Uterus (tissue), 4 donors: ENCODE measurements around the gene MMP17. TPM values are rescaled to one million over a fixed set of nuclear protein-coding genes. Genes with fewer than 3 reads are reported as not detected.

Experiments
- DNase-seq, 2 donors: peaks; one replicate each; pipeline ENCODE4 v3.0.0-alpha.2; 2019 to 2020
- H3K27ac ChIP-seq, 2 donors: fragments of 200-600 bp; sonication (generic); 1 replicate in 1 of 2; 2 replicates in 1 of 2; pipeline ENCODE4 v1.5.1; 2016 to 2018
- H3K27me3 ChIP-seq, 2 donors: fragments of 200-600 bp; sonication (generic); one replicate each; pipeline ENCODE4 v1.5.1; 2018 to 2019; ENCODE audit warnings: control low read depth in 1 of 2
- H3K36me3 ChIP-seq, 2 donors: fragments of 200-600 bp; sonication (generic); one replicate each; pipeline ENCODE4 v1.5.1; 2019; ENCODE audit warnings: control low read depth in 1 of 2
- H3K4me1 ChIP-seq, 2 donors: fragments of 200-600 bp; sonication (generic); one replicate each; pipeline ENCODE4 v1.5.1; 2018 to 2019; ENCODE audit warnings: control low read depth in 1 of 2
- H3K4me3 ChIP-seq, 2 donors: fragments of 200-600 bp; sonication (generic); 1 replicate in 1 of 2; 2 replicates in 1 of 2; pipeline ENCODE4 v1.5.1; 2018 to 2019; ENCODE audit warnings: mild to moderate bottlenecking in 1 of 2
- H3K9me3 ChIP-seq, 2 donors: fragments of 200-600 bp; sonication (generic); one replicate each; pipeline ENCODE4 v1.5.1; 2019; ENCODE audit warnings: control low read depth in 1 of 2
- POLR2A ChIP-seq, 2 donors: fragments of 450-650 bp; IDR thresholded peaks; one replicate each; pipeline ENCODE4 v1.6.1; 2016; ENCODE audit warnings: antibody characterized with exemption in 2 of 2, mild to moderate bottlenecking in 1 of 2, moderate library complexity in 1 of 2
- intact Hi-C: fragments of 100-400 bp; cut with DNase I; formaldehyde crosslinking; loops from one replicate; pipeline ENCODE4 v1.15.1; 2023; ENCODE audit warnings: low total_unique reads
- total RNA-seq, 4 donors: library from RNA; depleted of rRNA in 3 of 4; stranded (reverse); fragments of >200 nt in 3 of 4; gene quantifications; one replicate each; pipeline versions ENCODE4 v1.1.0 to v1.2.4, GENCODE V29; 2014 to 2023
- TF ChIP-seq, protein P1 (sequence below), 4 experiments: fragments of 200-600 bp in 2 of 4; fragments of 450-650 bp in 2 of 4; sonication (generic) in 2 of 4; IDR thresholded peaks; one replicate each; pipeline ENCODE4 v1.5.1; 2016 to 2019; ENCODE audit warnings: antibody characterized with exemption in 4 of 4, mild to moderate bottlenecking in 2 of 4, moderate library complexity in 1 of 4
- donor health status: DM: yes; HTN: yes; CAD: no.

MMP17 gene
- total RNA-seq, 4 donors from 2014 or later: 0.26 to 17.4 (median 5.0) TPM

GRCh38 chr12:131852551-131853299 lies 24.5 kb downstream of the MMP17 start:
- DNase-seq: no peak

GRCh38 chr12:131853832-131854797 lies 25.9 kb downstream of the MMP17 start:
- Histone ChIP-seq H3K9me3 (no peaks in the 10 kb centered on the region), H3K4me3 (no peak overlapping the region), H3K4me1 (no peaks in the 10 kb centered on the region), H3K27ac (no peak overlapping the region), H3K36me3 (no peaks in the 10 kb centered on the region), H3K27me3 (no peaks in the 10 kb centered on the region)
- no peak for DNase-seq
- no peak for TF ChIP-seq POLR2A (IDR thresholded peaks at IDR 0.05)
- TF ChIP-seq, protein P1, sequence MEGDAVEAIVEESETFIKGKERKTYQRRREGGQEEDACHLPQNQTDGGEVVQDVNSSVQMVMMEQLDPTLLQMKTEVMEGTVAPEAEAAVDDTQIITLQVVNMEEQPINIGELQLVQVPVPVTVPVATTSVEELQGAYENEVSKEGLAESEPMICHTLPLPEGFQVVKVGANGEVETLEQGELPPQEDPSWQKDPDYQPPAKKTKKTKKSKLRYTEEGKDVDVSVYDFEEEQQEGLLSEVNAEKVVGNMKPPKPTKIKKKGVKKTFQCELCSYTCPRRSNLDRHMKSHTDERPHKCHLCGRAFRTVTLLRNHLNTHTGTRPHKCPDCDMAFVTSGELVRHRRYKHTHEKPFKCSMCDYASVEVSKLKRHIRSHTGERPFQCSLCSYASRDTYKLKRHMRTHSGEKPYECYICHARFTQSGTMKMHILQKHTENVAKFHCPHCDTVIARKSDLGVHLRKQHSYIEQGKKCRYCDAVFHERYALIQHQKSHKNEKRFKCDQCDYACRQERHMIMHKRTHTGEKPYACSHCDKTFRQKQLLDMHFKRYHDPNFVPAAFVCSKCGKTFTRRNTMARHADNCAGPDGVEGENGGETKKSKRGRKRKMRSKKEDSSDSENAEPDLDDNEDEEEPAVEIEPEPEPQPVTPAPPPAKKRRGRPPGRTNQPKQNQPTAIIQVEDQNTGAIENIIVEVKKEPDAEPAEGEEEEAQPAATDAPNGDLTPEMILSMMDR (IDR thresholded peaks at IDR 0.05): no peak
- intact Hi-C loops: no loop called here

More at GRCh38 chr12:131852551-131853299, 24.5 kb downstream of the MMP17 start:
- Histone ChIP-seq H3K9me3 (no peaks in the 10 kb centered on the region), H3K27ac (no peak overlapping the region), H3K4me3 (no peak overlapping the region), H3K27me3 (no peaks in the 10 kb centered on the region), H3K36me3 (no peaks in the 10 kb centered on the region), H3K4me1 (no peaks in the 10 kb centered on the region)
- TF ChIP-seq POLR2A (IDR thresholded peaks at IDR 0.05): no peak
- TF ChIP-seq, protein P1 (IDR thresholded peaks at IDR 0.05): no peak
- intact Hi-C loops: no loop called here

- no peak for DNase-seq
- Histone ChIP-seq H3K4me1 (no peaks in the 10 kb centered on the region), H3K27me3 (no peaks in the 10 kb centered on the region), H3K4me3 (no peak overlapping the region), H3K9me3 (no peaks in the 10 kb centered on the region), H3K27ac (no peak overlapping the region), H3K36me3 (no peaks in the 10 kb centered on the region)
- intact Hi-C loops: no loop called here
- TF ChIP-seq, protein P1 (IDR thresholded peaks at IDR 0.05): no peak
- TF ChIP-seq POLR2A (IDR thresholded peaks at IDR 0.05): no peak
These were observed 26.8 kb downstream of the MMP17 start for GRCh38 chr12:131854861-131855476.

GRCh38 chr12:131855521-131856142 lies 27.4 kb downstream of the MMP17 start:
- no peaks in the 10 kb centered on the region for H3K36me3 ChIP-seq
- TF ChIP-seq, protein P1 (IDR thresholded peaks at IDR 0.05): no peak
- no peak for TF ChIP-seq POLR2A (IDR thresholded peaks at IDR 0.05)
- no peak overlapping the region for H3K4me3 ChIP-seq
- no peaks in the 10 kb centered on the region for H3K9me3 ChIP-seq
- no peak overlapping the region for H3K27ac ChIP-seq
- intact Hi-C loops: no loop called here
- DNase-seq: no peak
- no peaks in the 10 kb centered on the region for H3K27me3 ChIP-seq
- H3K4me1 ChIP-seq: no peaks in the 10 kb centered on the region
